ENCODE measurements around the gene PLEKHG3. TPM values are rescaled to one million over a fixed set of nuclear protein-coding genes. Genes with fewer than 3 reads are reported as not detected.

Gene PLEKHG3
- total RNA-seq, 2 donors from 2014 or later = 78.8 to 106 TPM

DNA sequence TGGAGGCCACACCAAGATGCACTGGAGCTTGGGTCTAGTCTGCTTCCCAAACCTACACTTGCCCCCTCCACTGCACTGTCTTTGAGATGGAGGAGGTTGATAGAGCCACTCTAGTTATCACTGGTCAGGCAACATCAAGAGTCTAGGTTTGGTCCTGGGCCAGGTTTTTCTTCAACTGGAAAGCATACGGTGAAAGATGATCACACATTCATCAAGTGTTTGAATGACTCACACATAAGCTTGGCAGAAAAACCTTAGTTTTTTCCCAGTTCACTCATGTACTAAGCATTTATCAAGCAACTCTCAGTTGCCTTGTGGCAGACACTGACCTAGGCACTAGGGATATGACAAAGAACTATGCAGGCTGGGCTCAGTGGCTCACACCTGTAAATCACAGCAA lies 84.5 kb downstream of the PLEKHG3 start:
- no peaks in the 10 kb centered on the region for H3K4me1 ChIP-seq
- H3K9me3 ChIP-seq = no peaks in the 10 kb centered on the region
- no peak overlapping the region for H3K4me3 ChIP-seq
- DNase-seq = no peak
- TF ChIP-seq, protein P1, sequence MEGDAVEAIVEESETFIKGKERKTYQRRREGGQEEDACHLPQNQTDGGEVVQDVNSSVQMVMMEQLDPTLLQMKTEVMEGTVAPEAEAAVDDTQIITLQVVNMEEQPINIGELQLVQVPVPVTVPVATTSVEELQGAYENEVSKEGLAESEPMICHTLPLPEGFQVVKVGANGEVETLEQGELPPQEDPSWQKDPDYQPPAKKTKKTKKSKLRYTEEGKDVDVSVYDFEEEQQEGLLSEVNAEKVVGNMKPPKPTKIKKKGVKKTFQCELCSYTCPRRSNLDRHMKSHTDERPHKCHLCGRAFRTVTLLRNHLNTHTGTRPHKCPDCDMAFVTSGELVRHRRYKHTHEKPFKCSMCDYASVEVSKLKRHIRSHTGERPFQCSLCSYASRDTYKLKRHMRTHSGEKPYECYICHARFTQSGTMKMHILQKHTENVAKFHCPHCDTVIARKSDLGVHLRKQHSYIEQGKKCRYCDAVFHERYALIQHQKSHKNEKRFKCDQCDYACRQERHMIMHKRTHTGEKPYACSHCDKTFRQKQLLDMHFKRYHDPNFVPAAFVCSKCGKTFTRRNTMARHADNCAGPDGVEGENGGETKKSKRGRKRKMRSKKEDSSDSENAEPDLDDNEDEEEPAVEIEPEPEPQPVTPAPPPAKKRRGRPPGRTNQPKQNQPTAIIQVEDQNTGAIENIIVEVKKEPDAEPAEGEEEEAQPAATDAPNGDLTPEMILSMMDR (IDR thresholded peaks at IDR 0.05) = no peak
- no peak overlapping the region for H3K9ac ChIP-seq (ENCODE audit: low read depth in 2 of 2, low read length in 2 of 2)
- no peaks in the 10 kb centered on the region for H3K36me3 ChIP-seq
- intact Hi-C loops (cut with DNase I) = no loop called here
- no peak overlapping the region for H3K27ac ChIP-seq
- H3K27me3 ChIP-seq = no peaks in the 10 kb centered on the region

DNA sequence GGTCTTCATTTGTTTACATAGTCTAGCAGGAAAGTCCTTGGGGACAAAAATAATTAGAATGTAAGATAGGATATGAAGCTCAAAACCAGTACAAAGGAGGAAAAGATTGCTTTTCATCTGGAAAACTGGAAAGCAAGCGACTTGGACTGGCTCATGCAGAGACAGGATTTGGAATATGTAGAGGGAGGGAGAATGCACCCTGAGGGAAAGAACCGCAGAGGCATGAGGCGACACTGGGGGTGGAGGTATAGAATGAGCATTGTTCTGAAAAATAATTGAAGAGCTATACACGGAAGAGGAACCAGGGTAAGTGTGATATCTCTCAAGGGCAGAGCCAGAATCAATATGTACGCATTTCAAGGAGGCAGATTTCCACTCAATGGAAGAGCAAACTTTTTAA lies 85.5 kb downstream of the PLEKHG3 start:
- H3K4me1 ChIP-seq = no peaks in the 10 kb centered on the region
- H3K9me3 ChIP-seq = no peaks in the 10 kb centered on the region
- H3K27ac ChIP-seq = no peak overlapping the region
- H3K27me3 ChIP-seq = no peaks in the 10 kb centered on the region
- H3K9ac ChIP-seq (ENCODE audit: low read depth in 2 of 2, low read length in 2 of 2) = no peak overlapping the region
- no peak for DNase-seq
- TF ChIP-seq, protein P1 (IDR thresholded peaks at IDR 0.05) = no peak
- no peak overlapping the region for H3K4me3 ChIP-seq
- intact Hi-C loops (cut with DNase I) = no loop called here
- H3K36me3 ChIP-seq = no peaks in the 10 kb centered on the region

DNA sequence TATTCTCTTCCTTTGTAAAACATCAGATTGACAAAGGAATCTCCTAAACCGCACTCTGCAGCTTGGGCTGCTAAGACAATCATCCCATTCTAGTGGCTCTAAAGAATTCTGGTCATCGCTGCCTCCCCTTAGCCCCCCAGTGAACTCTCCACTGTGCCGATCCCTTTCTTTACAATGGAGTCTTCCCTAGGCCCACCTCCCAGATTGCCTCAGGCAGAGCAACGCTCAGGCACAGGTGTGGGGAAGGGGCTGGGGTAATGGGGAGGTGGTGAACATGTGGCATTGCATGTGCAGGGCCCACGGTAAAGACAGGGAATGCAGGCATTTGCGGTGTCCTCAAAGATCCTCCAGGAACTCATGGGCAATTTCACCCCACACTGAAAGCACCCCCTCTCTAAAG lies 86.3 kb downstream of the PLEKHG3 start:
- no peaks in the 10 kb centered on the region for H3K4me1 ChIP-seq
- no peaks in the 10 kb centered on the region for H3K36me3 ChIP-seq
- H3K9me3 ChIP-seq = no peaks in the 10 kb centered on the region
- intact Hi-C loops (cut with DNase I) = no loop called here
- TF ChIP-seq, protein P1 (IDR thresholded peaks at IDR 0.05) = no peak
- H3K27ac ChIP-seq = no peak overlapping the region
- DNase-seq = no peak
- H3K9ac ChIP-seq (ENCODE audit: low read depth in 2 of 2, low read length in 2 of 2) = no peak overlapping the region
- H3K4me3 ChIP-seq = no peak overlapping the region
- H3K27me3 ChIP-seq = no peaks in the 10 kb centered on the region

DNA sequence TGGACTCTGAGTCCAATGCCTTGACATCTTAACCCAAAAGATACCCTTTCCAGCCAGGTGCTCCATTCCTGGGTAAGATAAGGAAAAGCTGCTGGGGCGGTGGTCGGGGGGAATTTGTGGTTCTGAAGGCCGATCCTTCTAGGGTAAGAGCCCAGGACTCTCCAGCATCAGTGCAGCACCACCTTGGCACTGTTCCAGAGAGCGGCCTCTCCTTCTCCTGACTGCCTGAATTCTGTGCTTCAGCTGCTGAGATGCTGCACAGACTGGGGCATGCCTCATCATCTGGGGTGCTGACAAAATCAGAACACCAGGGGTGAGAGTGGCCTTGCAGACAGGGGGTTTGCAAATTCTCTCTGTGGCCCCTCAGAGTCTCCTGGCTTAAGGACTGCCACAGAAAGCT lies 88.0 kb downstream of the PLEKHG3 start:
- H3K4me1 ChIP-seq = no peaks in the 10 kb centered on the region
- H3K4me3 ChIP-seq = no peak overlapping the region
- no peak for DNase-seq
- H3K9ac ChIP-seq (ENCODE audit: low read depth in 2 of 2, low read length in 2 of 2) = no peak overlapping the region
- H3K27me3 ChIP-seq = no peaks in the 10 kb centered on the region
- no peaks in the 10 kb centered on the region for H3K9me3 ChIP-seq
- intact Hi-C loops (cut with DNase I) = no loop called here
- TF ChIP-seq, protein P1 (IDR thresholded peaks at IDR 0.05) = no peak
- no peaks in the 10 kb centered on the region for H3K36me3 ChIP-seq
- no peak overlapping the region for H3K27ac ChIP-seq

DNA sequence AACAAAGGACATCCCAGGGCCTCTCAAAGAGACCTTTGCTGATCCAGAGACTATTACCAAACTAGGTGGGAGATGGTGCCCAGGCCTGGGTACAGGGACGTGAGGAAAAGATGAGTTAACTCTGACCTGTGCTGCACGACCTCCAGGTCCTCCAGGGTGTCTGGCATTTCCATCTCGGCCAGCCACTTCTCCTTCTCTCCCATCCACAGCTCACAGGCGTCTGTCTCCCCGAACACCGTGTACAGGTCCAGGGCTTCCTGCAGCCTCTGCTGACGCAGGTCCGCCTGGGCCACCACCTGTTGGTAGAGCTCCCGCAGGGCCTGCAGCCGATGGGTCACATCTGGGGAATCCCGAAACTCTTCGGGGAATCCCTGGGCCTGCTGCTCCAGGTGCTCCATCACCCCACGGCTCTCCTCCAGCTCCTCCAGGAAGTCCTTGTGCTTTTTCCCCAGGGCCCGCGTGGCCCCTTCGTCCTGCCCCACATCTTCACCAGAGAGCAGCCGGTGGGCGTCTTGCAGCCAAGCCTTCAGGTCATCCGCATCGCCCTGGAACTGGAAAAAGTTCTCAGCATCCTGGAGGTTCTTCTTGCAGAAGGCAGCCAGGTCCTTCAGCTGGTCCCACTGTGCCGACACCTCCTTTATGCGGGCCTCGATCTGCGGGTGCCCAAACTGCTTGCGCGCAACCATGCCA lies 88.8 kb downstream of the PLEKHG3 start:
- intact Hi-C loops (cut with DNase I) = no loop called here
- Histone ChIP-seq H3K9ac (ENCODE audit: low read depth in 2 of 2, low read length in 2 of 2) (no peak overlapping the region), H3K27ac (no peak overlapping the region), H3K27me3 (no peaks in the 10 kb centered on the region), H3K4me1 (no peaks in the 10 kb centered on the region), H3K36me3 (no peaks in the 10 kb centered on the region), H3K4me3 (no peak overlapping the region), H3K9me3 (no peaks in the 10 kb centered on the region)
- TF ChIP-seq, protein P1 (IDR thresholded peaks at IDR 0.05) = no peak
- no peak for DNase-seq
